Measurements from ENCODE around the gene ADAMTS2. TPM values are rescaled to one million over a fixed set of nuclear protein-coding genes. Genes with fewer than 3 reads are reported as not detected.

Gene ADAMTS2
- total RNA-seq, 1 donor from 2014 or later: 1.2 TPM

DNA sequence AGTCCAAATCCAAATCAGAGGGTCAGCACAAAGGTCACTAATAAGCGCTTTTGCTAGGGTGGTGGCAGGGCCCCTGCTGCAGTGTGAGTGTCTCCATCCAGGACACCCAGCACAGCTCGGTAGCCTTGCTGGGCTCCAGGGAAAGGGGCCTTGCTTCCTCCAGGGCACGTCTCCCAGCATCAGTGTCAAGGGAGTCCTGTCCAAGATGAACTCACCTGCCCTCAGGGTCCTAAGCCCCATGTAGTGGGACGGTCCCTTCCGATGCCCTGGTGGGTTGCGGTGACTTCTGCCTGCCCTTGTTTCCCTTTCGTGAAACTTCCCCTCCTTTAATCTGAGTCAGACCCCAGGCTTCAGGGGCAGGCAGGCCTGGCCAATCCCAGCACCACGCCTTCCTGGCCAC, 183.4 kb downstream of the ADAMTS2 start:
- H3K27me3 ChIP-seq: no peaks in the 10 kb centered on the region
- no peak overlapping the region for H3K4me2 ChIP-seq
- H3K4me3 ChIP-seq: no peak overlapping the region
- no peaks in the 10 kb centered on the region for H3K79me2 ChIP-seq (ENCODE audit: low read depth)
- no peaks in the 10 kb centered on the region for H3F3A ChIP-seq (ENCODE audit: low read depth)
- H2AFZ ChIP-seq (replicated peaks): no peak overlapping the region
- H3K4me1 ChIP-seq: no peaks in the 10 kb centered on the region
- Mint-ChIP-seq H3K27ac (no peak overlapping the region), H3K4me1 (no peaks in the 10 kb centered on the region), H3K4me3 (no peak overlapping the region), H3K9me3 (peaks cover 15% of the 10 kb centered on the region), H3K27me3 (ENCODE audit: insufficient read depth, low read depth) (peaks cover 9% of the 10 kb centered on the region), H3K36me3 (no peaks in the 10 kb centered on the region)
- H4K20me1 ChIP-seq (ENCODE audit: low read depth): no peaks in the 10 kb centered on the region
- H3K9ac ChIP-seq: no peak overlapping the region
- no peaks in the 10 kb centered on the region for H3K9me3 ChIP-seq (ENCODE audit: low read depth)
- no peak for DNase-seq (ENCODE audit: low spot score)
- no peak overlapping the region for H3K27ac ChIP-seq
- TF ChIP-seq EZH2phosphoT487 (IDR thresholded peaks at IDR 0.05) (no peak), EZH2 (IDR thresholded peaks at IDR 0.05) (no peak), CTCF (IDR thresholded peaks at IDR 0.05) (no peak)
- H3K36me3 ChIP-seq: no peaks in the 10 kb centered on the region

GRCh38 chr5:179160584-179160983, 184.7 kb downstream of the ADAMTS2 start:
- peaks cover 2% of the 10 kb centered on the region for H3K36me3 Mint-ChIP-seq
- DNase-seq (ENCODE audit: low spot score): no peak
- Histone ChIP-seq H3K9ac (no peak overlapping the region), H2AFZ (replicated peaks) (no peak overlapping the region), H3K4me3 (no peak overlapping the region), H3K9me3 (ENCODE audit: low read depth) (no peaks in the 10 kb centered on the region), H3K27me3 (no peaks in the 10 kb centered on the region), H3F3A (ENCODE audit: low read depth) (no peaks in the 10 kb centered on the region), H3K4me2 (no peak overlapping the region), H3K27ac (no peak overlapping the region), H4K20me1 (ENCODE audit: low read depth) (no peaks in the 10 kb centered on the region), H3K36me3 (no peaks in the 10 kb centered on the region), H3K4me1 (no peaks in the 10 kb centered on the region), H3K79me2 (ENCODE audit: low read depth) (no peaks in the 10 kb centered on the region)
- H3K4me3 Mint-ChIP-seq: no peak overlapping the region
- TF ChIP-seq EZH2 (IDR thresholded peaks at IDR 0.05) (no peak), CTCF (IDR thresholded peaks at IDR 0.05) (no peak), EZH2phosphoT487 (IDR thresholded peaks at IDR 0.05) (no peak)
- H3K27ac Mint-ChIP-seq: no peak overlapping the region
- peaks cover 15% of the 10 kb centered on the region for H3K9me3 Mint-ChIP-seq
- no peaks in the 10 kb centered on the region for H3K4me1 Mint-ChIP-seq
- H3K27me3 Mint-ChIP-seq (ENCODE audit: insufficient read depth, low read depth): peaks cover 9% of the 10 kb centered on the region

DNA sequence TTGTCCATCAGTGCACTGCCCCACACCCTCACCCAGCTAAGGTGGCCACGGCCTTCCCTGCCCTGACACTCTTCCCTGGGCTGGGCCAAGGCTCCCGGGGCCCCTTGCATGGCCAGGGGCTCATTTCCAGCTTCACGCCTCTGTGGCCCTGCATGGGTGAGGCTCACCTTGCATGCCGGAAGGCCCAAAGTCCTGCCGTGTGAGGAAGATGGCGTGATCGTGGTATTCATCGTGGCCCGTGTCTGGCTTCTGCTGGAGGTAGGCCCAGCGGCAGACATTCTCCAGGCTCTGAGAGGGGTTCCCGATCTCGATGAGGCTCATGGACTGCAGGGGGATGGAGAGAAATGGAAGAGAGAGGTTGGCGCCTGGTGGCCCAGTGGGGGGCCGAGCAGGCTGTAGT, 186.7 kb downstream of the ADAMTS2 start:
- Histone ChIP-seq H3F3A (ENCODE audit: low read depth) (no peaks in the 10 kb centered on the region), H2AFZ (replicated peaks) (no peak overlapping the region), H3K4me3 (no peak overlapping the region), H3K4me1 (no peaks in the 10 kb centered on the region), H3K9ac (no peak overlapping the region), H3K9me3 (ENCODE audit: low read depth) (no peaks in the 10 kb centered on the region), H4K20me1 (ENCODE audit: low read depth) (no peaks in the 10 kb centered on the region), H3K27me3 (no peaks in the 10 kb centered on the region), H3K79me2 (ENCODE audit: low read depth) (no peaks in the 10 kb centered on the region), H3K4me2 (no peak overlapping the region), H3K27ac (no peak overlapping the region), H3K36me3 (no peaks in the 10 kb centered on the region)
- Mint-ChIP-seq H3K9me3 (peaks cover 15% of the 10 kb centered on the region), H3K4me3 (no peak overlapping the region), H3K36me3 (peaks cover 2% of the 10 kb centered on the region), H3K4me1 (no peaks in the 10 kb centered on the region), H3K27me3 (ENCODE audit: insufficient read depth, low read depth) (peaks cover 9% of the 10 kb centered on the region), H3K27ac (no peak overlapping the region)
- DNase-seq (ENCODE audit: low spot score): no peak
- TF ChIP-seq CTCF (IDR thresholded peaks at IDR 0.05) (no peak), EZH2 (IDR thresholded peaks at IDR 0.05) (no peak), EZH2phosphoT487 (IDR thresholded peaks at IDR 0.05) (no peak)

Measured in neural progenitor cell (in vitro differentiated cells).